CD4-positive, alpha-beta T cell (primary cell): Measurements from ENCODE around the gene INTS11. TPM values are rescaled to one million over a fixed set of nuclear protein-coding genes. Genes with fewer than 3 reads are reported as not detected.

Experiments
- ATAC-seq: fragments of 200-7000 bp; cut with Tn5 transposase; one replicate; pipeline ENCODE4 v1.10.0; 2022; ENCODE audit warnings: mild to moderate bottlenecking; ENCODE audit not compliant: poor library complexity
- CTCF ChIA-PET: fragments of 350-600 bp; sonication (Branson Sonifier 250); formaldehyde crosslinking; loops from one replicate; lab custom pipeline; 2021; ENCODE audit warnings: antibody characterized with exemption, inconsistent platforms; lab: Charles Lee
- POLR2A ChIA-PET: fragments of 350-600 bp; sonication (Branson Sonifier 250); formaldehyde crosslinking; loops from one replicate; lab custom pipeline; 2021; ENCODE audit warnings: antibody characterized with exemption, inconsistent platforms; lab: Charles Lee
- DNase-seq, 14 experiments: peaks; one replicate each; pipeline ENCODE4 v3.0.0-alpha.2; 2013 to 2020; ENCODE audit warnings: mixed read lengths in 2 of 14
- H3K27ac ChIP-seq, 2 donors: one replicate each; pipeline versions ENCODE4 v1.5.1 to v1.7.0; 2013; ENCODE audit warnings: low read length in 2 of 2, low read depth in 1 of 2, mild to moderate bottlenecking in 1 of 2
- H3K27me3 ChIP-seq, 2 experiments: 1 replicate in 1 of 2; 2 replicates in 1 of 2; pipeline versions ENCODE4 v1.6.1 to v1.7.0; 2013; ENCODE audit warnings: low read length in 2 of 2, control low read depth in 1 of 2, mild to moderate bottlenecking in 1 of 2, moderate library complexity in 1 of 2; ENCODE audit not compliant: insufficient read depth in 2 of 2, control insufficient read depth in 1 of 2
- H3K36me3 ChIP-seq: one replicate; pipeline ENCODE4 v1.6.1; 2013; ENCODE audit warnings: low read length, control low read depth; ENCODE audit not compliant: insufficient read depth
- H3K4me1 ChIP-seq: one replicate; pipeline ENCODE4 v1.6.1; 2013; ENCODE audit warnings: low read length, control low read depth; ENCODE audit not compliant: insufficient read depth
- H3K4me3 ChIP-seq: one replicate; pipeline ENCODE4 v1.5.1; 2013; ENCODE audit warnings: mild to moderate bottlenecking, low read length, moderate library complexity
- H3K9me3 ChIP-seq, 2 experiments: 1 replicate in 1 of 2; 2 replicates in 1 of 2; pipeline versions ENCODE4 v1.6.1 to v1.7.0; 2013; ENCODE audit warnings: low read length in 2 of 2, mild to moderate bottlenecking in 2 of 2, control low read depth in 1 of 2, moderate library complexity in 1 of 2; ENCODE audit not compliant: control insufficient read depth in 1 of 2, insufficient read depth in 1 of 2
- H3K27ac Mint-ChIP-seq: one replicate; pipeline ENCODE4 v1.8.0; 2020; ENCODE audit warnings: mixed read lengths
- H3K27me3 Mint-ChIP-seq: one replicate; pipeline ENCODE4 v1.8.0; 2021; ENCODE audit warnings: mixed read lengths
- H3K36me3 Mint-ChIP-seq: one replicate; pipeline ENCODE4 v1.8.0; 2021; ENCODE audit warnings: low read depth, mixed read lengths
- H3K4me1 Mint-ChIP-seq: one replicate; pipeline ENCODE4 v1.8.0; 2021; ENCODE audit warnings: low read depth, mixed read lengths
- H3K4me3 Mint-ChIP-seq: one replicate; pipeline ENCODE4 v1.8.0; 2020; ENCODE audit warnings: mild to moderate bottlenecking, mixed read lengths
- H3K9me3 Mint-ChIP-seq: one replicate; pipeline ENCODE4 v1.8.0; 2020; ENCODE audit warnings: mixed read lengths
- intact Hi-C, 2 experiments: fragments of 100-400 bp; cut with DNase I in 1 of 2; cut with micrococcal nuclease in 1 of 2; formaldehyde crosslinking; loops; one replicate each; pipeline versions ENCODE4 v1.15.1 to v1.9.0; 2023 to 2025; cut with DNase I, micrococcal nuclease
- total RNA-seq, 174 experiments: library from RNA in 2 of 174; stranded (reverse) in 2 of 174; gene quantifications; one replicate each; pipeline ENCODE4 v1.2.3 and lab custom pipeline; 2021 to 2026
- TF ChIP-seq, protein P1 (sequence below): fragments of 200-600 bp; IDR thresholded peaks from one replicate; pipeline ENCODE4 v1.8.0; 2022; ENCODE audit warnings: antibody characterized with exemption, mild to moderate bottlenecking

Gene INTS11
- total RNA-seq, 2 experiments from 2014 or later, result 130 to 137 TPM

DNA sequence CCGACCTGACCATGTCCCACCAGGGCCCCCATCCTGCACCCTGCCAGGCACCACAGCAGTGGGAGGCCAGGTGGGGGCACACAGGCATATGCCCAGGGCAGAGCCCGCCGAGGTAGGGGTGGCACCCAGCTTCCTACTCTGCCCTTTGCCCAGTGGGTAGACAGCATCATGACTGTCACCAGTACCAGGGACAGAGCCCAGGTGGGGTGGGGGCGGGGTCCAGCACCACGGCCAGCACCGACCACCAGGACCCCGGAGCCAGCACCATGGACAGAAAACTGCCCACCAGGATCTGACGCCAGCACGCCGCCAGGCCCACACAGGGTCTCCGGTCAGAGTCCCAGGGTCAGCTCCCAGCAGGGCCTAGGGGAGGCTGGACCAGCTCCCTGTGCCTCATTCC is 10.4 kb upstream of the INTS11 start:
- POLR2A ChIA-PET, result no interaction called here
- CTCF ChIA-PET, result no interaction called here

DNA sequence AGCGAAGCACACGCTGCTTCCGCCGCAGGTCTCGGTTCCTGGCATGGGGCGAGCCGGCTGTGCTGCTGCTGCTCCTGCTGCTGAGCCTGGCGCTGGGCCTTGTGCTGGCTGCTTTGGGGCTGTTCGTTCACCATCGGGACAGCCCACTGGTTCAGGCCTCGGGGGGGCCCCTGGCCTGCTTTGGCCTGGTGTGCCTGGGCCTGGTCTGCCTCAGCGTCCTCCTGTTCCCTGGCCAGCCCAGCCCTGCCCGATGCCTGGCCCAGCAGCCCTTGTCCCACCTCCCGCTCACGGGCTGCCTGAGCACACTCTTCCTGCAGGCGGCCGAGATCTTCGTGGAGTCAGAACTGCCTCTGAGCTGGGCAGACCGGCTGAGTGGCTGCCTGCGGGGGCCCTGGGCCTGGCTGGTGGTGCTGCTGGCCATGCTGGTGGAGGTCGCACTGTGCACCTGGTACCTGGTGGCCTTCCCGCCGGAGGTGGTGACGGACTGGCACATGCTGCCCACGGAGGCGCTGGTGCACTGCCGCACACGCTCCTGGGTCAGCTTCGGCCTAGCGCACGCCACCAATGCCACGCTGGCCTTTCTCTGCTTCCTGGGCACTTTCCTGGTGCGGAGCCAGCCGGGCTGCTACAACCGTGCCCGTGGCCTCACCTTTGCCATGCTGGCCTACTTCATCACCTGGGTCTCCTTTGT is 9.2 kb upstream of the INTS11 start:
- ATAC-seq, result no peak
- no peak overlapping the region for H3K4me3 ChIP-seq
- CTCF ChIA-PET, result no interaction called here

More for the DNA sequence above, 10.4 kb upstream of the INTS11 start:
- H3K4me3 ChIP-seq, result no peak overlapping the region
- ATAC-seq, result no peak
- H3K36me3 Mint-ChIP-seq, result no peaks in the 10 kb centered on the region
- H3K9me3 Mint-ChIP-seq, result no peaks in the 10 kb centered on the region
- H3K27ac ChIP-seq, result no peak overlapping the region
- no peaks in the 10 kb centered on the region for H3K27me3 Mint-ChIP-seq
- H3K4me1 Mint-ChIP-seq, result no peaks in the 10 kb centered on the region
- no peak overlapping the region for H3K27ac Mint-ChIP-seq
- H3K4me3 Mint-ChIP-seq, result no peak overlapping the region
- TF ChIP-seq, protein P1, sequence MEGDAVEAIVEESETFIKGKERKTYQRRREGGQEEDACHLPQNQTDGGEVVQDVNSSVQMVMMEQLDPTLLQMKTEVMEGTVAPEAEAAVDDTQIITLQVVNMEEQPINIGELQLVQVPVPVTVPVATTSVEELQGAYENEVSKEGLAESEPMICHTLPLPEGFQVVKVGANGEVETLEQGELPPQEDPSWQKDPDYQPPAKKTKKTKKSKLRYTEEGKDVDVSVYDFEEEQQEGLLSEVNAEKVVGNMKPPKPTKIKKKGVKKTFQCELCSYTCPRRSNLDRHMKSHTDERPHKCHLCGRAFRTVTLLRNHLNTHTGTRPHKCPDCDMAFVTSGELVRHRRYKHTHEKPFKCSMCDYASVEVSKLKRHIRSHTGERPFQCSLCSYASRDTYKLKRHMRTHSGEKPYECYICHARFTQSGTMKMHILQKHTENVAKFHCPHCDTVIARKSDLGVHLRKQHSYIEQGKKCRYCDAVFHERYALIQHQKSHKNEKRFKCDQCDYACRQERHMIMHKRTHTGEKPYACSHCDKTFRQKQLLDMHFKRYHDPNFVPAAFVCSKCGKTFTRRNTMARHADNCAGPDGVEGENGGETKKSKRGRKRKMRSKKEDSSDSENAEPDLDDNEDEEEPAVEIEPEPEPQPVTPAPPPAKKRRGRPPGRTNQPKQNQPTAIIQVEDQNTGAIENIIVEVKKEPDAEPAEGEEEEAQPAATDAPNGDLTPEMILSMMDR, result no peak
- H3K27me3 ChIP-seq, result no peaks in the 10 kb centered on the region
- intact Hi-C loops, result no loop called here
- H3K9me3 ChIP-seq, result peaks cover 0 to 5% of the 10 kb centered on the region in 2 experiments
- H3K4me1 ChIP-seq, result peaks cover 5% of the 10 kb centered on the region
- DNase-seq, result no peak
- peaks cover 7% of the 10 kb centered on the region for H3K36me3 ChIP-seq

DNA sequence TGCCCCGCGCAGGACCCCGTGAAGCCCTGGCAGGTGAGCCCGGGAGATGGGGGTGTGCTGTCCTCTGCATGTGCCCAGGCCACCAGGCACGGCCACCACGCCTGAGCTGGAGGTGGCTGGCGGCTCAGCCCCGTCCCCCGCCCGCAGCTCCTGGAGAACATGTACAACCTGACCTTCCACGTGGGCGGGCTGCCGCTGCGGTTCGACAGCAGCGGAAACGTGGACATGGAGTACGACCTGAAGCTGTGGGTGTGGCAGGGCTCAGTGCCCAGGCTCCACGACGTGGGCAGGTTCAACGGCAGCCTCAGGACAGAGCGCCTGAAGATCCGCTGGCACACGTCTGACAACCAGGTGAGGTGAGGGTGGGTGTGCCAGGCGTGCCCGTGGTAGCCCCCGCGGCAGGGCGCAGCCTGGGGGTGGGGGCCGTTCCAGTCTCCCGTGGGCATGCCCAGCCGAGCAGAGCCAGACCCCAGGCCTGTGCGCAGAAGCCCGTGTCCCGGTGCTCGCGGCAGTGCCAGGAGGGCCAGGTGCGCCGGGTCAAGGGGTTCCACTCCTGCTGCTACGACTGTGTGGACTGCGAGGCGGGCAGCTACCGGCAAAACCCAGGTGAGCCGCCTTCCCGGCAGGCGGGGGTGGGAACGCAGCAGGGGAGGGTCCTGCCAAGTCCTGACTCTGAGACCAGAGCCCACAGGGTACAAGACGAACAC is 8.5 kb upstream of the INTS11 start:
- Mint-ChIP-seq H3K9me3 (no peaks in the 10 kb centered on the region), H3K27me3 (no peaks in the 10 kb centered on the region), H3K4me3 (no peak overlapping the region), H3K27ac (no peak overlapping the region), H3K4me1 (no peaks in the 10 kb centered on the region), H3K36me3 (no peaks in the 10 kb centered on the region)
- Histone ChIP-seq H3K27ac (no peak overlapping the region), H3K4me3 (no peak overlapping the region), H3K4me1 (peaks cover 5% of the 10 kb centered on the region), H3K9me3 (peaks cover 0 to 5% of the 10 kb centered on the region in 2 experiments), H3K36me3 (peaks cover 7% of the 10 kb centered on the region), H3K27me3 (no peaks in the 10 kb centered on the region)
- ChIA-PET POLR2A (no interaction called here), CTCF (no interaction called here)
- intact Hi-C loops, result no loop called here
- no peak for ATAC-seq
- TF ChIP-seq, protein P1, result no peak
- no peak for DNase-seq

More for the DNA sequence above, 9.2 kb upstream of the INTS11 start:
- no peak overlapping the region for H3K27ac Mint-ChIP-seq
- Histone ChIP-seq H3K9me3 (peaks cover 0 to 5% of the 10 kb centered on the region in 2 experiments), H3K27me3 (no peaks in the 10 kb centered on the region), H3K4me1 (peaks cover 5% of the 10 kb centered on the region), H3K36me3 (peaks cover 2% of the 10 kb centered on the region), H3K27ac (no peak overlapping the region)
- H3K9me3 Mint-ChIP-seq, result no peaks in the 10 kb centered on the region
- POLR2A ChIA-PET, result no interaction called here
- no peaks in the 10 kb centered on the region for H3K27me3 Mint-ChIP-seq
- no peaks in the 10 kb centered on the region for H3K4me1 Mint-ChIP-seq
- DNase-seq, result no peak
- no peaks in the 10 kb centered on the region for H3K36me3 Mint-ChIP-seq
- intact Hi-C loops, result no loop called here
- H3K4me3 Mint-ChIP-seq, result no peak overlapping the region
- TF ChIP-seq, protein P1, result no peak
